Activated CD4-positive, alpha-beta T cell treated with anti-CD3 and anti-CD28 coated beads for 36 hours (primary cell): ENCODE data around the gene RFFL. TPM values are rescaled to one million over a fixed set of nuclear protein-coding genes. Genes with fewer than 3 reads are reported as not detected.
"Not testable (repeated sequence)": the region's sequence is repeated elsewhere in the genome, so short reads cannot be mapped to it uniquely, and the experiment has no call there.

Experiments used
- ATAC-seq: fragments of 200-7000 bp; cut with Tn5 transposase; one replicate; pipeline ENCODE4 v1.10.0; 2021; ENCODE audit warnings: mild to moderate bottlenecking, moderate library complexity
- CTCF ChIA-PET: fragments of 350-600 bp; sonication (Branson Sonifier 250); formaldehyde crosslinking; loops from one replicate; lab custom pipeline; 2021; ENCODE audit warnings: antibody characterized with exemption; lab: Charles Lee
- POLR2A ChIA-PET: fragments of 350-600 bp; sonication (Branson Sonifier 250); formaldehyde crosslinking; loops from one replicate; lab custom pipeline; 2021; ENCODE audit warnings: antibody characterized with exemption, inconsistent platforms; lab: Charles Lee
- DNase-seq: peaks from one replicate; pipeline ENCODE4 v3.0.0-alpha.2; 2020
- H3K27ac Mint-ChIP-seq: one replicate; pipeline ENCODE4 v1.8.0; 2021; ENCODE audit warnings: mixed read lengths
- H3K27me3 Mint-ChIP-seq: one replicate; pipeline ENCODE4 v1.8.0; 2021; ENCODE audit warnings: mixed read lengths
- H3K36me3 Mint-ChIP-seq: one replicate; pipeline ENCODE4 v1.8.0; 2021; ENCODE audit warnings: low read depth, mixed read lengths
- H3K4me1 Mint-ChIP-seq: one replicate; pipeline ENCODE4 v1.8.0; 2021; ENCODE audit warnings: mixed read lengths
- H3K4me3 Mint-ChIP-seq: one replicate; pipeline ENCODE4 v1.8.0; 2021; ENCODE audit warnings: mild to moderate bottlenecking, moderate library complexity, mixed read lengths
- H3K9me3 Mint-ChIP-seq: one replicate; pipeline ENCODE4 v1.8.0; 2021; ENCODE audit warnings: low read depth, mixed read lengths
- intact Hi-C, 2 experiments: fragments of 100-400 bp; cut with DNase I in 1 of 2; cut with micrococcal nuclease in 1 of 2; formaldehyde crosslinking; loops; one replicate each; pipeline versions ENCODE4 v1.14.2 to v1.15.1; 2022 to 2024; cut with DNase I, micrococcal nuclease
- total RNA-seq, 2 experiments: library from RNA; stranded (reverse); gene quantifications; one replicate each; pipeline ENCODE4 v1.2.3, GENCODE V29; 2021

RFFL gene
- total RNA-seq, 2 experiments from 2014 or later = 19.2 to 22.9 TPM

DNA sequence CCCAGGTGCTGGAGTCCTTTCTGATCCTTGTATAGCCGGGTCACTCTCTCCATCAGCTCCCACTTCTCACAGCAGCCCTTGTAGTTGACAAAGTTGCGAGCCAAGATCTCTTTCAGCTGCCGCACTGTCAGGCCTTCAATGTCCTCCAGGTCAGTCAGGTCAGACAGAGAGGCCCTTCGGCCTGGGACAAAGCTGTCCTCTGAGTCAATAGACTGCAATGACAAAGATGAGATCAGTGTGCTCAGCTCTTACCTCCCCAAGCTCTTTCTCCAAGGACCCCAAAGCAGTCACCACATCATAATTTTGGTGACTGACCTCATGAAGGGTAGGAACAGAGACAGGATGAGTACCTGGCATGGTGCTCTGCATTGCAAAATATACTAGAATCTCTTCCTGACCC lies 47.1 kb downstream of the RFFL start:
- POLR2A ChIA-PET = no interaction called here
- CTCF ChIA-PET = interaction anchor here (1.5 kb wide), 1 partner anchor 16 kb away, joined by 6 read pairs; no protein-coding TSS in a partner anchor
- Mint-ChIP-seq H3K4me3 (no peak overlapping the region), H3K27ac (no peak overlapping the region), H3K36me3 (peaks cover 27% of the 10 kb centered on the region), H3K9me3 (no peaks in the 10 kb centered on the region), H3K27me3 (no peaks in the 10 kb centered on the region), H3K4me1 (peaks cover 10% of the 10 kb centered on the region)
- DNase-seq (no peak), ATAC-seq (no peak)
- intact Hi-C loops = no loop called here

DNA sequence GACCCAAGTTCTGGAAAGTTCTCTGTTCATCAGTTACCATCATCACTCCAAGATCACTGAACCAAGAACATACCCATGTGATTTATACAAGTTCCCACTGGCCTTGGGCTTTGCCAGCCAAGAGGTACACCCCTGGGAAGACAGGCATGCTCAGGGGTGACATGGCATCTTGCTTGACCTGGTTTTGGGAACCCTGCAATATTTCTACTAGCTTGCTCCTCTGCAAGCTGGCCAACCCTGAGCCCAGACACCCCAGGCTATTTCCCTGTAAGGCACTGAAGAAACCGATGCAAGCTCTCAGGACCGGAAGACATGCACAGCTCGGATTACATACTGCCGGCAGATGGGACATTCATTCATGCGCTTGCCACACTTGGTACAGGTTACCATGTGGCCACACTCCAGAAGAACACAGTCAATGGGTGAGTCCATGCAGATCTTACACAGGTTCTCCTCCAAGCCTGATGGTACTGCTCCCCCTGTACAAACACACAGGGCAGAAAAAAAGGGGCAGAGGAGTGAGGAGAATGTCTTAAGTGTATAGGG lies 51.8 kb downstream of the RFFL start:
- Mint-ChIP-seq H3K4me3 (no peak overlapping the region), H3K36me3 (peaks cover 26% of the 10 kb centered on the region), H3K4me1 (no peaks in the 10 kb centered on the region), H3K27ac (no peak overlapping the region), H3K9me3 (no peaks in the 10 kb centered on the region), H3K27me3 (no peaks in the 10 kb centered on the region)
- intact Hi-C loops = no loop called here
- ChIA-PET CTCF (interaction anchor here (0.7 to 1.6 kb wide), 2 partner anchors 12 to 15 kb away, joined by 4 read pairs; no protein-coding TSS in a partner anchor), POLR2A (no interaction called here)
- ATAC-seq (no peak), DNase-seq (no peak)

DNA sequence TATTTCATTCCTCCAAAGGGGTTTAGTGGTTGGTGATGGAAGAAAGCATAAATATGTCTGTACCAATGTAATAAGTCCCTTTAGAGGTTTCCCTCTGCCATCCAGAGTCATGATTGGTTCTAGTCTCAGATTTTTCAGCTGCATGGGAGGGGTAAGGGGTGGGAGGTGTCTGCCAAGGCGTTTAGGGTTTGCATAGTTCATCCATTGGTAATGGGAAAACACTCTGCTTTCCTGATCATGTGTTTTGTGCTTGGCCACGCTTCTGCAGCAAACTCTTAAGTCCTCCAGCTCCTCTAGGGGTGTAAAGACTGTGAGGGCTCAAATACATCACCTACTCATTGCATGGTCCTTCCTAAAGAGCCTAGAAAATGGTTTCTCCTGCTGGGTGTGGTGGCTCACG lies 53.4 kb downstream of the RFFL start:
- no peaks in the 10 kb centered on the region for H3K9me3 Mint-ChIP-seq
- H3K36me3 Mint-ChIP-seq = peaks cover 24% of the 10 kb centered on the region

DNA sequence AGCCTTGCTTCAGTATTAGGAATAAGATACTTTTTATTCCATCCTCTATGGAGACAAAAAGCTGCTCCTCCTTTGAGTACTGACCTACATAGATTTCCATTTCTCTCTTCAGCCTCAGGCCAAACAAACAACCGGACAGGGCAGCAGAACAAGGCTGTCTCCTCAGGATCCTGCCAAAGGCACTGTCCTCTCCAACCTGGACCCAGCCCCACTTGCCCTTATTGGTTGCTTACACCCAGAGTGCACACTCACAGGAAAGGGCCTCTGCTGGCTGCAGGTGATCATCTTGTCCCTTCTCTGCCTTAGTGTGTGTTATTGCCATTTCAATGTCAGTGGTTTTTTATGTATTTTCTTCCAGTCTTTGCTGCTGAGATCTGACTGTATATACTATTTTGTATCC lies 56.5 kb downstream of the RFFL start:
- ATAC-seq (no peak), DNase-seq (no peak)
- Mint-ChIP-seq H3K9me3 (no peaks in the 10 kb centered on the region), H3K27me3 (no peaks in the 10 kb centered on the region), H3K27ac (peak overlapping the region; percentile 30), H3K36me3 (peaks cover 38% of the 10 kb centered on the region), H3K4me3 (no peak overlapping the region), H3K4me1 (no peaks in the 10 kb centered on the region)
- POLR2A ChIA-PET = no interaction called here
- CTCF ChIA-PET = no interaction called here
- intact Hi-C loops = no loop called here

More for the DNA sequence above, 53.4 kb downstream of the RFFL start:
- H3K27me3 Mint-ChIP-seq = no peaks in the 10 kb centered on the region
- intact Hi-C loops = no loop called here
- ATAC-seq = no peak
- H3K4me1 Mint-ChIP-seq = no peaks in the 10 kb centered on the region
- no peak overlapping the region for H3K4me3 Mint-ChIP-seq
- POLR2A ChIA-PET = interaction anchor here (1.1 kb wide), 1 partner anchor 12 kb away, joined by 3 read pairs; no protein-coding TSS in a partner anchor
- CTCF ChIA-PET = interaction anchor here (0.6 to 2.6 kb wide), 8 partner anchors 11 to 738 kb away, joined by 3 to 15 read pairs (median 3); partner anchors contain the start of gene RAD51D
- DNase-seq = no peak
- no peak overlapping the region for H3K27ac Mint-ChIP-seq

DNA sequence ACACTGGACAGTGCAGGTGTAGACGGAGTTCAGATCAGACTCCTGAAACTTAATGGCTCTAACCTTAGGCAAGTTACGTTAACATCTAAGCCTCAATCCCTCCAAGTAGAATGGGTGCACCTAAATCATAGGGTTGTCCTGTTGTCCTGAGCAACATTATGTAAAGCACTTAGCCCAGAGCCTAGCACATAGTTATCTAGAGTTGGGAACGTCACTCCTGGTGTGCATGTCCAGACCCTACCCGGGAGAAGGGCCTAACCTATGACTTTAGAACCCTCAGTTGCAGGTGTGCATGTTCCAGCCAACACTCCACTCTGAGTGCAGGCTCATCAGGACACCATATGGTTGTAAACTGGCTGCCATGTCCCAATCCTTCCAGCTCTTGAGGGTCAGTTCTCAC lies 57.2 kb downstream of the RFFL start:
- no peaks in the 10 kb centered on the region for H3K4me1 Mint-ChIP-seq
- no peak overlapping the region for H3K4me3 Mint-ChIP-seq
- intact Hi-C loops = no loop called here
- DNase-seq (no peak), ATAC-seq (no peak)
- H3K27me3 Mint-ChIP-seq = no peaks in the 10 kb centered on the region
- POLR2A ChIA-PET = no interaction called here
- CTCF ChIA-PET = no interaction called here
- H3K27ac Mint-ChIP-seq = no peak overlapping the region
- H3K36me3 Mint-ChIP-seq = peaks cover 36% of the 10 kb centered on the region
- no peaks in the 10 kb centered on the region for H3K9me3 Mint-ChIP-seq

DNA sequence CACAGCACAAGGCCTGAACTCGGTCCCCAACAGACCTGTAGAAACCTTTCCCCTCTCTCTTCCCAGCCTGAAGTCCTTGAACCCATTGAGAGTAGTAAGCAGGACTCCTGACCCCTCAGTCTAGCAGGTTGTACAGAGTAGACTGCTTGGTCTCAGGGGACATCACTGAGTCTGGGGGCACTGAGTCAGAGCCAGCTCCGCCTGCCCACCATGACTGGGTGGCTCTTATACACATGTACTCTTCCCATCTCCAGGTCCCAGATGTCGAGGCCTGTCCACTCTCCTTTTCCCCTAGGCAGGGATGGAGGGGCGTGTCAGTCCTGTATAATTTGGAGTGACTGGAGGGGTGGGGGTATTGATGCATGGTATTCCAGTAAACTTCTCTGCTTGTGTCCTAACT lies 59.7 kb downstream of the RFFL start:
- intact Hi-C loops = no loop called here
- ATAC-seq = no peak
- DNase-seq = no peak
- Mint-ChIP-seq H3K36me3 (peaks cover 38% of the 10 kb centered on the region), H3K9me3 (no peaks in the 10 kb centered on the region), H3K27me3 (no peaks in the 10 kb centered on the region), H3K4me3 (no peak overlapping the region), H3K27ac (no peak overlapping the region), H3K4me1 (no peaks in the 10 kb centered on the region)
- CTCF ChIA-PET = interaction anchor here (1.4 kb wide), 1 partner anchor 115 kb away, joined by 3 read pairs; no protein-coding TSS in a partner anchor
- POLR2A ChIA-PET = no interaction called here

DNA sequence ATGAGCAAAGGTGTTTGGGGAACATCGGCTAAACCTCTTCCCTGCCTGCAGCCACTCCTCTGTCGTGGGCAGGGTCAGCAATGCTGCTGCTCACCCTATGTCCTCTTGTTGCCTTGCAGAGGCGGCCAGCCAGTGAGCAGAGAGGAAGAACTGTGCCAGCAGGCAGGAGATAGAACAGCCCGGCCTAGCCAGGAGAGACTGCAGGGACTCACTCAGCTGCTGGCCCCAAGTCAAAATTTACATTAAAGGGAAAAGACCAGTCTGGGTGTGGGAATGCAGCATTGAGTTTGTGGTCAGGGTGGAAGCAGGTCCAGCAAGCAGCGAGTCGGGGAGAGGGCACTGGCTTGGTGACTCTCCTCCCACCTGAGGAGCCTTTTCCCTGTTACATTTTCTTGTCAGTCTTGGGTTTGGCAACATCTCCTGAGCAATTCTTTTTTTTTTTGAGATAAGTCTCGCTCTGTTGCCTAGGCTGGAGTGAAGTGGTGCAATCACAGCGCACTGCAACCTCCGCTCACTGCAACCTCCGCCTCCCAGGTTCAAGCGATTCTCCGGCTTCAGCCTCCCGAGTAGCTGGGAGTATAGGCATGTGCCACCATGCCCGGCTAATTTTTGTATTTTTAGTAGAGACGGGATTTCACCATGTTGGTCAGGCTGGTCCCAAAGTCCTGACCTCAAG lies 60.5 kb downstream of the RFFL start:
- H3K4me3 Mint-ChIP-seq = no peak overlapping the region
- H3K27me3 Mint-ChIP-seq = no peaks in the 10 kb centered on the region
- H3K36me3 Mint-ChIP-seq = peaks cover 37% of the 10 kb centered on the region
- H3K27ac Mint-ChIP-seq = no peak overlapping the region
- CTCF ChIA-PET = interaction anchor here (0.9 to 4.9 kb wide), 2 partner anchors 26 to 87 kb away, joined by 3 to 34 read pairs; no protein-coding TSS in a partner anchor
- DNase-seq = no peak
- no peaks in the 10 kb centered on the region for H3K9me3 Mint-ChIP-seq
- POLR2A ChIA-PET = no interaction called here
- peaks cover 5% of the 10 kb centered on the region for H3K4me1 Mint-ChIP-seq
- no peak for ATAC-seq
- intact Hi-C loops = no loop called here

DNA sequence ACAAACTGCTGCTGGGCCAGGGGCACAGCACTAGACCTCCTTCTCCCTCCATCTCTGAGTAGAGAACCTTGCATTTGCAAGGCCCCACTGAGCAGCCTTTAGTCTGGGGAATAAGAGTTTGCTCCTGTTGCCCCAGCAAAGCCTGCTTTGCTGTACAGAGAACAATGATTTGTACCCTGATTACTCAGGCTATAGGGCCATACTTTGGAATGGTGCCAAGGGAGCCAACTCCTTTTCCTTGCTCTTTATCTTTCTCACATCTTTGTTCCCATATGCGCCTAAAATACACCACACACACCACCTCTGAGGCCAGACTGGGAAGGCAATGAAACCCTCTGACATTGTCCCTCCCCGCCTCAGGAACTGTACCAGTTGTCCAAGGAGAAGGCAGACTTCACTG lies 62.0 kb downstream of the RFFL start:
- CTCF ChIA-PET = interaction anchor here (4.9 kb wide), 1 partner anchor 89 kb away, joined by 34 read pairs; no protein-coding TSS in a partner anchor
- peak overlapping the region; percentile 27 for H3K27ac Mint-ChIP-seq
- POLR2A ChIA-PET = no interaction called here

DNA sequence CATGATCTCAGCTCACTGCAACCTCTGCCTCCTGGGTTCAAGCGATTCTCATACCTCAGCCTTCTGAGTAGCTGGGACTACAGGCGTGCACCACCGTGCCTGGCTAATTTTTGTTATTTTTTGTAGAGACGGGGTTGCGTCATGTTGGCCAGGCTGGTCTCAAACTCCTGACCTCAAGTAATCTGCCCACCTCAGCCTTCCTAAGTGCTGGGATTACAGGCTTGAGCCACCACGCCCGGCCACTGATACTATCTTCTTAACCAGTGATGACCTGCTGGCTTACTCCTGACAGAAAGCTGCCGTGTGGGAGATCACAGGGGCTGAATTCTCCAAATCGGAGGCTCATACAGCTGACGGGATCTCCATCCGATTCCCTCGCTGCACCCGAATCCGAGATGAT lies 62.5 kb downstream of the RFFL start:
- H3K4me1 Mint-ChIP-seq, intact Hi-C loops, ATAC-seq, H3K9me3 Mint-ChIP-seq, H3K27ac Mint-ChIP-seq, DNase-seq, H3K4me3 Mint-ChIP-seq, H3K27me3 Mint-ChIP-seq: not testable (repeated sequence)
- ChIA-PET CTCF (interaction anchor here (0.7 to 4.9 kb wide), 5 partner anchors 62 to 260 kb away, joined by 3 to 34 read pairs (median 4); partner anchors contain the start of gene RFFL), POLR2A (interaction anchor here (0.6 kb wide), 1 partner anchor 239 kb away, joined by 5 read pairs; no protein-coding TSS in a partner anchor)
- H3K36me3 Mint-ChIP-seq = peaks cover 37% of the 10 kb centered on the region

More for the DNA sequence above, 62.0 kb downstream of the RFFL start:
- ATAC-seq = no peak
- Mint-ChIP-seq H3K9me3 (no peaks in the 10 kb centered on the region), H3K36me3 (peaks cover 37% of the 10 kb centered on the region), H3K4me1 (peaks cover 6% of the 10 kb centered on the region), H3K27me3 (no peaks in the 10 kb centered on the region), H3K4me3 (no peak overlapping the region)
- no peak for DNase-seq
- intact Hi-C loops = no loop called here

DNA sequence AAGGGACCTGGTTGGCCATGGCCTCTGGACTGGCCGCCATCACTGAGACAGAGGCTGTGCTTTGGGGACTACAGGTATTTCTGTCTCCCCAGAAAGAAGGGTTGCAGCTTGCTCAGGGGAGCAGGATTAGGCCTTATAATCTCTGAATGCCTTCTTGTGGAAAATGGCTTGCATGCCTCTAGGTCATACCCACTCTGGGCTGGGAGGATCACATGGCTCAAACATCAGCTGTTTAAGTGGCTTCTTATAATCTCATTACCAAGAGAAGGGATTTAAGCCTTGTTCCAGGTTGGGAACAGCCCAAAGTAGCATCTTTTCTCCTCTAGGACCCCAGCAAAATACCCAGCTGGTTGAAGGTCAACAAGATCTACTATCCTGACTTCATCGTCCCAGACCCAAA lies 64.1 kb downstream of the RFFL start:
- peaks cover 40% of the 10 kb centered on the region for H3K36me3 Mint-ChIP-seq
- peaks cover 6% of the 10 kb centered on the region for H3K4me1 Mint-ChIP-seq
- H3K27me3 Mint-ChIP-seq = no peaks in the 10 kb centered on the region
- no peaks in the 10 kb centered on the region for H3K9me3 Mint-ChIP-seq
- intact Hi-C loops = loop anchor here in 1 of 2 experiments (10.0 kb wide), 1 partner anchor 745 kb away; no protein-coding TSS in a partner anchor
- no peak overlapping the region for H3K27ac Mint-ChIP-seq
- no peak overlapping the region for H3K4me3 Mint-ChIP-seq
- ChIA-PET CTCF (interaction anchor here (0.8 to 4.9 kb wide), 14 partner anchors 8 to 142 kb away, joined by 3 to 34 read pairs (median 4); partner anchors contain the start of genes RAD51D and RFFL), POLR2A (no interaction called here)
- no peak for ATAC-seq
- DNase-seq = no peak

DNA sequence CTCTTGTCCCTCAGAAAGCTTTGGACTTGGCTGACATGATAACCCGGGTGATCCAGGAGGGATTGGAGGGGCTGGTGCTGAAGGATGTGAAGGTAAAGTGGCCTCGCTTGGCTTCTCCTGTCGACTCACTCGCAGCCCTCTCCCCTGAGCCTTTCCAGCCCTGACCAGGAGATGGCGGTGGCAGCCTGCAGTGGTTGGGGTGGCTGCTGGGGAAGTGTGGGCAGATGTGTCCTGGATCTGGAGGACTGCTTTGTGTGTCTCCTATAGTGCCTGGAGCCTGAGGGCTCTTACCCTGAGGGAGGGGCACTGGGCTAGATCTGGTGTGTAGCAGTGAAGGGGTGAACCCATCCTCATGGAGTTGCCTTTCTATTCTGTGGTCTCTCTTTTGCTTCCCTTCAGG lies 65.3 kb downstream of the RFFL start:
- ATAC-seq = peak; percentile 100
- H3K9me3 Mint-ChIP-seq = no peaks in the 10 kb centered on the region
- H3K36me3 Mint-ChIP-seq = peaks cover 36% of the 10 kb centered on the region
- H3K4me3 Mint-ChIP-seq = no peak overlapping the region
- intact Hi-C loops = loop anchor here (1.0 to 10.0 kb wide), 3 partner anchors 91 to 747 kb away; partner anchors contain the start of gene RAD51D (in 2 of the 2)
- peaks cover 6% of the 10 kb centered on the region for H3K4me1 Mint-ChIP-seq
- peak overlapping the region; percentile 51 for H3K27ac Mint-ChIP-seq
- ChIA-PET POLR2A (no interaction called here), CTCF (interaction anchor here (0.7 to 4.9 kb wide), 12 partner anchors 11 to 446 kb away, joined by 3 to 34 read pairs (median 4); partner anchors contain the start of genes RAD51D and RFFL)
- no peaks in the 10 kb centered on the region for H3K27me3 Mint-ChIP-seq
- DNase-seq = peak; percentile 89
